GM18858 (cell line): Measurements from ENCODE around the gene GFRA4.

ENCODE experiments used
- ATAC-seq: cut with Tn5 transposase; IDR thresholded peaks from one replicate; pipeline ENCODE4 v1.9.1; 2021; ENCODE audit not compliant: unreplicated experiment

GFRA4 gene

DNA sequence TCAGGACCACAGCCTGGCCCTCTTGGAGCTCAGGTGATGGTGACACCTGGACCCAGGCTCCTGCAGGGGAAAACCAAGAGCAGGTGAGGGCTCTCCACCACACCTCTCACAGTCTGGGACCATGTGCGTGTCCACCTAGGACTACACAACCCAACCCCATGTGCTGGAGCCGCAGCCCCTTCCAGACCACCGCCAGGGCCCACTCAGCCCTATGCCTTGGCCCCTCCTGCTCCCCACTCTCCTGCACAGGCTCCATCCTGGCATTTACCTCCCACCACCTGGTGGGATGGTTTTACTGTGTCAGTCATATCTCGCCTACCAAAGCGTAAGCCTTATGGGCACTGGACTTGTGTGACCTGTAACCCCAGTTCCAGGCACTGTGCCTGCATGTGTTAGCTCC is 31.7 kb upstream of the GFRA4 start:
- ATAC-seq: no peak

DNA sequence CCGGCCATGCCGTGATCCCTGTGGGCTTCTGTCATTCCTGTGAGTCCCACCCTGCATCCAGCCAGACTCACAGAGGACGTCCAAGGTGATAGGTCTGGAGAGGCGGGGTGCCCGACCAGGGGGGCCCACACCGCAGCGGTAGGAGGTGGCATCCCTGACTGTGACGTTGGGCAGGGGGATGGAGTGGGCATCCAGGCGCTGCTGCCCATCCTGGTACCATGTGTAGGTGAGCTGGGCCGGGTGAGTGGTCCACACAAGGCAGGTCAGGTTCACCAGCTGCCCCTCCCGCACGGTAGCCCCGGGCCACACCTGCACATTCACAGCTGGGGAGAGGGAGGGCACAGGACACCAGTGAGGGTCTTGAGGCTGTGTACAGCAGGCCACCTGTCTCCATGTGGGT is 30.2 kb upstream of the GFRA4 start:
- ATAC-seq: no peak

DNA sequence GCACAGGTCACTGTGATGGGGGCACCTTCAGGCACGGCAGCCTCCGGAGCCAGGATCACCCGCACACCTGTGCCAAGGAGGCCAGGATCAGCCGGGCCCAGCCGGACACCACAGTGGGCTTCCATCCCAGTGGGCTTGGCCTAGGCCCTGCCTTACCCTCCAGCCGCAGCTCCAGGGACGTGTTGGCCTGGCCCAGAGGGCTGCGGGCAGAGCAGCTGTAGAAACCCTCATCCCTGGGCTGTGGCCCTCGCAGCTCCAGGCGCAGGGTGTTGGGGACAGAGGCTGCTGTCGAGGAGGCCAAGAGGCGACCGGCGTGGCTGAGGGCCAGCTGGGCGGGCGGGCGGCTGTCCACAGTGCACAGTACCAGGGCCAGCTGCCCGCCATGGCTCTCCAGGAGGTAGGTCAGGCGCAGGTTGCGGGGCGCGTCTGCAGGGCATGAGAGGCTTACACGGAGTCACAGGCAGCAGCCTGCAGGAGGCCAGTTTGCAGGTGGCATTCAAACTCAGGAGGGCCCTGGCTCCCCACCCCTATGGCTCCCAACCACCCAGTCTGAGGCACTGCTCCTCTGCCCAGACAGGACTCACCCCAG is 29.6 kb upstream of the GFRA4 start:
- ATAC-seq: no peak

DNA sequence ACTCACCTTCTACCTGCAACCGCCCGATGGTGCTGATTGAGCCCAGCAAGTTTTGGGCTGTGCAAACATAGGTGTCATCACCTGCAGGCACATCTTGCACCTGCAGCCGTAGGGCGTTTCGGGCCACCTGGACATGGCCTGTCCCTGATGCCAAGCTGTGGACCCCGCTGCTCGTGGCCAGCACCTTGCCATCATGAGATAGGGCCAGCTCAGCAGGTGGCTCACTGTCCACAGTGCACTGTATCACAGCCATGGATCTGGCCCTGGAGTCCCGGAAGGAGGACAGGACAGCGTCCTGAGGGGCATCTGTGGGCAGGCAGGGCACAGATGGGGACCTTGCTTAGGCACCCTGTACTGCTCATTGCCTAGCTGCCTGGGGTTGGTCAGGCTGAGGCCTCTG is 28.7 kb upstream of the GFRA4 start:
- no peak for ATAC-seq

DNA sequence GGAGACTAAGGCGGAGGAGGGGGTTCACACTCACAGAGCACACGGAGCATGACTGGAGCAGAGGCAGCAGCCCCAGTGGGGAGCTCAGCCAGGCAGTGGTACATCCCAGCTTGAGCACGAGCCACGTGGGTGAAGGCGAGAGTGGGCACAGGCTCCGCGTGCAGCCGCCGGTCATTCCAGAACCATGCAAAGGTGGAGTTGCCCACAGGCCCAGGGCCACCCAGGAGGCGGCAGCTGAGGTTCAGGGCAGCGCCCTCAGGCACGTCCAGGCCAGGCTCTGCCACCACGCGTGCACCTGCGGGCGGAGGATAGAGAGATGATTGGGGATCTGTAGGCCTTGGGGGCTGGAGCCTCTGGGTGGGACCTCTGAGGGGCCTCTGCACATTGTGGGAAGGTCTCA is 28.1 kb upstream of the GFRA4 start:
- no peak for ATAC-seq

DNA sequence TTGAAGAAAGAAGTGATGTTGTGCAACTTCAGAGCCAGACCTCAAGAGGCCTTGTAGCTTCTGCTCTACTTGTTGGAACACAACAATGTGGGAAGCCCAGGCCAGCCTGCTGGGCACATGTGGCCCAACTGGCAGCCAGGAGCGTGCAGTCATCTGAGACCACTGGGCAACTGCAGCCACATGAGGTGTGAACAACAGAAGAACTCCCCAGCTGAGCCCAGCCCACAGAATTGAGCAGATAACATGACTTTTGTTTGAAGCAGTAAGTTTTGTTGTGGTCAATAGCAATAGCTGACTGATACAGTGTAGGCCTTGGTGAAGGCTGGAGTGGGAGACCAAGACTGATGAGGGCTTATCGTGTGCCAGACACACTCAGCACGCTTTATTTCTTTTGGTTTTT is 27.2 kb upstream of the GFRA4 start:
- no peak for ATAC-seq

DNA sequence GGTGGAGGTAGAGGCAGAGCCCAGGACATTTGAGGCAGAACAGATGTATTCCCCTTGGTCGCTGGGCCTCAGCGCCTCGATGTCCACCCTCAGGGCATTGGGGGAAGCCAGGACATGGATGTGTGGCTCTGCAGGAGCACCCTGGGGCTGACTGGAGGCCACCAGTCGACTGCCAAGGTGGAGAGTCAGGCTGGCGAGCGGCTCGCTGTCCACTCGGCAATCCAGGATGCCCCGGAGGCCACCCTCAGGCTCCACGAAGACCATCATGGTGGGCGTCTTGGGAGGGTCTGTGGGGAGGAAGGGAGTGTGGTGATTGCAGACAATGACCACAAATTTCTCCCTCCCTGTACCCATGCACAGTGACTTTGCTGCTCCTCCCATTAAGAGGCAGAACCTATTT is 26.8 kb upstream of the GFRA4 start:
- no peak for ATAC-seq

DNA sequence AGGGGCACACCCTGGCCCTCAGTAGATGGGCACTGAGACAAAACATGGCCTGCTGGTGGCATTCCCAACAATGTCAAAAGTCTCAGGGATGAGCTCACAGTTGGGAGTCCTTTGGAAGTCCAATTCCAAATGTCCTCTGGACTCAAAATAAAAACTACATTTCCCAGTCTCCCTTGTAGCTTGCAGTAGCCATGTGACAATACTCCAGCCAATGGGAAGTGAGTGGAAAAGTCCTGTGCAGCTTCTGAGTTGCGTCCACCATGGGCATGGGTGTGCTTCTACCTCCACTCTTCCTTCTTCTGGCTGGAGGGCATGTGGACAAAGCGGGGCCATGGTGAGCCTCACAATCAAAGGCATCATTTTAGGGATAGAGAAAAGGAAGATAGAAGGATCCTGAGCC is 24.5 kb upstream of the GFRA4 start:
- no peak for ATAC-seq

DNA sequence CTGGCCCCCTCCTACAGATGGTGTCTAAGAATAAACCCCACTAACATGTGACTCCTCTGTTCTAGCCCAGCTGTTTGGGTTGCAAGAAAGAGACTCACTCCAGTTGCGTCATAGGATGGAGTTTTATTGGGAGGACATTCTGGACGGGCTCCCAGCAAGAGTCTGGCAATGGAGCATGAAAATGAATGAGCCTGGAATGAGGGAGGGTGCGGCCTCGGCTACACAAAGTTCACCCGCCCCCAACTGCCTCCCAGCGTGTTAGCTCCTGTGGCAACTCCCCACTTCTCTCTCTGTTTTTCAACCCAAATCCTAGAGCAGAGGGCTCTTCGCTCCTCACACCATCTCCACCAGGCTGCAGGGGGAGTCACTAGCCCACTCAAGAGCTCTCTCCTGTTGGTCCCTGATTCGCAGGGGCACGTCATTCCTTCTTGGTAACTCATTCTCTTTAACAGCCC is 23.7 kb upstream of the GFRA4 start:
- ATAC-seq: no peak

DNA sequence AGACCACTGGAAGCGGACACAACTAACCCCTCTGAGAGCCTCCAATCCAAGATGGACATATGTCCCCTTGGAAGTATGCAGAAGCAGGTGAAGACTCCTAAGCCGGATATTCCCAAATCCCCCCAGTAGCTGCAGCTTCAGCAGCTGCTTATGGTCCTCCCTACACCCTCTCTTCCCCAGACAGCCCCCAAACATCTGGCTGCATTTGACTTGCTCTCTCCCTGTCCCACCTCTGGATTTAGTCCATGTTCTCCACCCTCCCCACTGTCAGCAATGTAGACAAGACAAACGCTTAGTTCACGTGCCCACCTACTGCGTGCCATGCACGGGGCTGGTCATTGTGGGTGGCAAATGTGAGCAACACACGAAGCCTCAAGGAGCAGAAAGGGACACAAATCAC is 23.2 kb upstream of the GFRA4 start:
- no peak for ATAC-seq

DNA sequence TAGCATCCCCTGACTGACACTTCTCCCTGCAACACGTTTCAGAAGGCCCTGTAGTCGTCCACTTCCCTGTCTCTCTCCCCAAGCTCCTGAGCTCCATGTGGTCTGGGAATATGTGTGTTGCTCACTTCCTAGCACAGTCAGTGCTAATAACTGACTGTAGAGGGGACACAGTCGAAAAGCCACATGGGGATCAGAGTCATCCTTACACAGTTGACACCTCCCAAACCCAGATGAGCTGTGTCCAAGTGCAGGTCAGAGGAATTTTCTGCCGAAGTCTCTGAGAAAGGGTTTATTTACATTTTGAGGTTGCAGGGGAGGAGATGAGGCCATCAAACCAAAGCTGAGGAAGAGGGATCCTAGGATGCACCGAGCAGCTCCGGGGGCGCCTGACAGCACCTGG is 22.1 kb upstream of the GFRA4 start:
- ATAC-seq: no peak

DNA sequence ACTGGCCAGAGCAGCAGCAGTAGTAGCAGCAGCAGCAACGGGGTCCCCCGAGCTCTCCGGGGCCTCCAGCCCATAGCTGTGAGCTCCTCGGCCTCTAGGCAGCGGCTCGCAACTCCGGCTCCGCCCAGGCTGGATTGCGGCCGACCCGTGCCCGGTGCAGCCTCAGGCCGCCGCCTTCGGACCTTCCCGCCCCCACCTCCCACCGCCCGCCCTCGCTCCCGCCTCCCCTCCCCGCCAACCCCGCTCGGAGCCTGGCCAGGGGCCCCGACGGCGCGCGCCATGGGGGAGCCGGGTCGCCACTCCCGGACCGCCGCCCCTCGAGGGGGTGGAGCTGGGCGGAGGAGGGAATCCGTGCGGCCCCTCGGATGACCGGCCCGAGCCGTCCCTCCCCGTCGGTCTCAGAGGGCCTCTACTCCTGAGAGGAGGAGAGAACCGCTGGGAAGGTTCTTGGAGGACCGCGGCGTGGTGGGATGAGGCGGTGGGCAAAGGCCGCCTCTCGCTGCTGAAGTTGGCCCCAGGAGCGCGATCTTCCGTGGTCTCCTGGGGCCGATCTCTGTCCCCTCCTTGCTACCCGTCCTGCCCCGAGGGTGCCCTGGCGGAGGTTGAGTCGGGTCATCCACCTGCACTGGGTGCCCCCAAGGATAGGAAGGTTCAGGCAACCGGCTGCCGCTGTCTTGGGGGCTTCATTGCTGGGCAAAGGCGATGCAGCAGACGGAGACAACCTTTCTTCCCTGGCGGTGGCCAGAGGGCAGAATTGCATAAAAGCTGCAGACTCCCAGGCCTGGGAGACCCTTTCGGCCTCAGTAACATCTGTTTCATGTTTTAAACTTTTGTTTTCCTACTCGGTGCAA is 19.0 kb upstream of the GFRA4 start, which contains the start of gene ADAM33:
ADAM33 (minus strand) TSS at position 80 of the 851 bp plus-strand sequence; CDS start at position 74, 6 bp downstream.
- ATAC-seq: no peak

DNA sequence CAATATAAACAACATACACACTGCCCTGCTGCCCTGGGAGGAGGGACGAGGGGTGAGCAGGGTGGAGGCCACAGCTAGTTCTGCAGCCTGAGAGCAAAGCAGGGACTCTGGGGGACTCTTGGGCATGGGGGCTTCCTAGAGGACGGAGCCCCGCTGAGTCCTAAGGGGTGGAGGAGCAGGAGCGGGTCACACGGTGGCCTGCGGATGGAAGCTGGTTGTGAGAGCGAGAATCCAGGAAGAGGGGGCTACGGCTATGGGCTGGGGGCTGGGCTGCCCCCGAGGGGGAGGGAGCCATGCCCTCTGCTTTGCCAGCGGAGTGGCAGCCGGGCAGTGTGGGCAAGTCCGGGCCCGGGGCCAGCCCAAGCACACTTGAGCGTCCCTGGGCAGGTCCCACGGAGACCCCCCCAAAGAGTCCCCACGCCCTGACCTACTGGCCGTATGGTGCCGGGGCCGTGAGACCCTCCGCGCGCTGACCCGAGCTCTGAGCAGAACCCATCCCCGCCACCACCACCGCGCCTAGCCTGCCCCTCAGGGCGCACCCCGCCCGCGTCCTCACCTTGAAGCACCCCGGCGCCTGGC is 18.2 kb upstream of the GFRA4 start:
- no peak for ATAC-seq

DNA sequence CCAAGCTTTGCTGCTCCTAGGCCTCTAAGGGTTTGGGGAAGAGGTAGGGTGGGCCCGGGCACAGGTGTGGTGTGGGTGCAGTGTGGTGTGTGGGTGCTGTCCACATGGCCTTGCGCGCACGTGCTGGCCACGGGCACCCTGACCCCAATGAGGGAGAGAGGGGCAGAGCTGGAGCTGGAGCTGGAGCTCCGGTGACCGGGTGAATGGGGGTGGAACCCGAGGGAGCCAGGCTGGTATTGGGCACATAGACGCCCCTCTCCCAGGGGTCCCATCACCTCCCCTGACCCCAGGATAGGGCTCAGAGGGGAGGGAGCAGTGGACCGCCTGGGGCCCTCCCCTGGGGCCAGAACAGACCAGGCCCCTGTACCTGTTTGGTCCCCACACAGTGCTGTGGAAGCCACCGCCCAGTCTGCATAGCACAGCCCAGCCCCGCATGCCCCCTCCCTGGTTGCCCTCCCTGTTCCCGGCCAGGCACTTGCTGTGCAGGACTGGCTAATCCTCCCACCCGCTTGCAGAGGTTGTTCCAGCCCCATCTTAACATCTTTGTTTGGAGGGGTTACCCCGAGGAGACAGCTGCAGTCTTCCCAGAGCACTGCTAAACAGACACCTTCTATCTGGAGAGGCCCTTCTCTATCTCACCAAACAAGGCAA is 17.6 kb upstream of the GFRA4 start:
- ATAC-seq: no peak

DNA sequence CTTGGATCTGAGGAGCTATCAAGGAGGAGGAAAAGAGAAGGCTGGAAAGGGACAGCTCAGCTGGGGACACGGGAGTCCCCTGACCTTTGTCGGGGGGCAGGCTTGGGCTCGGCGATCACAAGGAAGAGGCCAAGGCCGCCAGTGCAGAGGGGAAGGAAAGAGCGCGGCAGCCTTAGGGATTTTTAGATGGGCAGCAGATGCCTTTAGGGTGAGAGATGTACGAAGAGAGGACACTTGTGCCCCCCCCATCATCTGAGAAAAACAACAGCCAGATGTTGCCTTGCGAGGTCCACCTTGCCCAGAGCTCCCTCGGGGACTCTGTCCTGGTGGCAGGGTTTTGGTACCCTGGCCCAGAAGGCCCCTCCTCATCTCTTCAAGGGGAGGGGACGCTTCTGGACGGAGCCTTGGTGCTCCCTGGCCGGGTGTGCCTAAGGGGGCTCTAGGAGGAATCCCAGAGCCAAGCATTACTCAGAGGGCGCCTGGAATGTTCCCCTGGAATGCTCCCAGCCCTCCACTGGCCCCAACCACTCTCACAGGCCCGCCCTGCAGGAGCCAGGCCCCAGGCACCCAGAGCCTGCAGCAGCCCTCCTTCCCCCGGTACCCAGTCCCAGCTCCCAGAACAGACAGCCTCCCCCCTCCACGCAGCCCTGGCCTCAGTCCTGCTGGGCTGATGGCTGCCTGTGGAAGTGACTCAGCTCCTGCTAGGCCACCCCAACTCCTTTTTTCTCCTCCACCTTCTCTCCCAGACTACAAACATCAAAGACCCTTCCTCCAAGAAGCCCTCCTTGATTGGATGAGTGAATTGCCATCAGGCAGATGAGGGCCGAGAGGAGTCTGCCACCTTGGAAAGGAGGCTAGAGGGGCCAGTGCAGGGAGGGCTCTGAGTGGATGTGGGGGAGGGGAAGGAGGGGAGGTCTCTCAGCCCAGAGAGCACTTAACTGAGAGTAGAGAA is 16.8 kb upstream of the GFRA4 start:
- no peak for ATAC-seq

DNA sequence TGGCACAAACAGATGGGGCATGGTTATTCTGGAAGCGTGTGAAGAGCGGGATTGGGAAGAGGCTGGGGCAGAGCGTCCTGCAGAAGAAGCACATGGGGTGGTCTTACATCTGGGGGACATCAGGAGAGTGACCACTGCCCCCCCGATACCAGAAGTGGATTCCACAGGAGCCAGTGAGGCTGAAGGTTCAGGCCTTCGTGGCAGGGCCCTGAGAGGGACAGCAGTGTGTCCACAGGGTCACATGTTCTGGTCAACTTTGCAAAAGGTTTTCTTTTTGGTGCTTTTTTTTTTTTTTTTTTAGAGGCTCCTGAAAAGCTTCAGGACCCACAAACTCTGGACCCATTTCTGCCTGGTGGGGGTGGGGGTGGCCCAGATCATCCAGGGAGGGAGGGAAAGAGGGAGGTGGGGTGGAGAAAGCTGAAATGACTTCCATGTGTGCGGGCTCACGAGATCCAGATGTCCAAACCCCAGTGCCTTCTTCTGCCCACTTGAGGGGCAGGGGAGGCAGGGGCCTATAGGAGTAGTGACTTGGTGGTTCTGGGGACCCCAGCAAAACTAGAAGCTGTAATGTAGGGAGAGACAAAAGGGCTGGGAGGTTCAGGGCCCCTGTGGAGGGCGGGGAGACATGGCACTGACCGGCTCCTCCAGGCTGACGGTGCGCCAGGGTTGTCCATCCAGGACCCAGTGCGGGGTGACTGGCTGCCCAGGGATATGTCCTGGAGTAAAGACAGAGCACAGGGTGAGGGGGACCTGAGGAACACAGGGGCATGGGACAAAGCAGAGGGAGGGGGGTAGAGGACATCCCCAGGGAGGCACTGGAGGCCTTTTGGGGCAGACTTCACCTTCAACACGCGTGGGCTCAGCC is 15.9 kb upstream of the GFRA4 start:
- no peak for ATAC-seq

DNA sequence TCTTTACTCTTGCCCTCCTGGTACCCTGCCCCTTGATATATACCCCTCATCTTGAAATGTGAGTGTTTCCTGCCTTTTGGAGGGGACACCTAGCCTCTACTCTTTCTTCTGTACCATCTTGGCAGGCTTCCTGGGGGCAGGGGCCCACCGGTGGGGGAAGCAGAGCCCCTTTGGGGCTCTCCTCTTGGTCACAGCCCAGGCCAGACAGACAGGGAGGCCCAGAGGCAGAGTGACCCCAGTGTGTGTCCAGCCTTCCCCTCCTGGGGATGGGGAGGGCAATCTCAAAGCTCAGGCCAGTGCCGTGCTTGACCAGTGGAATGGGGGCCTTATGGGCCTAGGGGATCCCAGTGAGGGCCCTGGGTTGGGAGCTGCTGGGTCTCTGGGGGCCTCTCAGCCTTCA is 15.0 kb upstream of the GFRA4 start:
- no peak for ATAC-seq

DNA sequence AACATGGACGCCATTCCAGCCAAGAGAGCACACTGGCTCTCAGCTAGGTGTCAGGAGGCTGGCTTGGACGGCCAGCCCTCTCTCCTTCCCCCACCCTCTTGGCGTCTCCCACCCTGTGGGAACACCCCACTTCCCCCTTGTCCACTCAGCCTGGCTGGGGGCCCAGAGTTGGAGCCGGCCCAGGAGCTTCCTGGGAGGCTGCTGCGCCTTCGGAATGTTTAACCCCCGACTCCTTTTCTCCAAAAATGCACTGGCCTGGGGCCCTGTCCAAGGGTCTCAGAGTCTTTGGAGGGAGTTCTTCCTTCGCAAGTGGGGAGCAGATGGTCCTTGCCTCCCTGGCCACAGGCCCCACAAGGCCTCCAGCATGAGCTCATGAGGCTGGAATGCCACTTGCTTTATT is 14.5 kb upstream of the GFRA4 start:
- ATAC-seq: no peak

DNA sequence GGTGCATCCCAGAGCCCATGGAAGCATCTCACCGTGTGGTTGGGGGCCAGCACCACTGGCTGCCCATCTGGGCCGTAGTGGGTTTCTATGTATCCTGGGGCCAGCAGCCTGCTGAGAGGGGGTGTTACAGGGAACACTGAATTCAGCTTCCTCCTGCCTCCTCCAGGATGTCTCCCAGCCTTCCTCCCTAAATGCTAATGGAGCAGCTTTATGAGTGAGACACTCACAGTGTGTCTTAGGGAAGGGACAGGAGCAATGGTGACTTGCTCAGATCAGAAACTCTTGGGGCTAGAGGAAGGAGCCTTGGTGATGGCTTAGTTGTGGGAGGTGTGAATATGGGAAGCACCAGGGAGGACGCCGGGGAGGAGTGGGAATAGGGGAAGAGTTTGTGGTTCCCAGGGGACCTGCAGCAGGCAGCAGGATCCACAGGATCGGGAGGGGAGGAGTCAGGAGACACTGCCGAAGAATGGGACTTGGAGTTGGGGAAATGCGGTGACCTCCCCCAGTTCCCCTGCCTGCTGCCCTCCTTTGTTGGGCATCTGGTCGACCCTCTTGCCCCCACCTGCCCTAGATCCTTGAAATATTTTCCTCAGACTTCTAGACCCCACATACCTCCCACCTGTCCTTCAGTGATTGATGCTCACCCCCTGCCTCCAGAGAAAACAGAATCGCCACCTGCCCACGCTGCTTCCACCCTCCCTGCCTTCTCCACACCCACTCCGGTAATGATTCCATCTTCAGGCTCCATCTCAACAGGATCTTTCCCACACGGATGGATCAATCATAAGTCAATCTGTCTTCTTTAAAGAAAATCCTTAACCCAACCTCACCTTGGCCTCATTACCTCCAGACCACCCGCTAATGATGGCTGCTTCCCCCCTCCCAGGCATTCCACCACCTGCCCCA is 12.0 kb upstream of the GFRA4 start:
- no peak for ATAC-seq
